Erythroblast (primary cell): Measurements from ENCODE around the gene INTU.
"Not testable (repeated sequence)": the region's sequence is repeated elsewhere in the genome, so short reads cannot be mapped to it uniquely, and the experiment has no call there.

ENCODE experiments used
- DNase-seq, 2 experiments: peaks; one replicate each; lab custom pipeline; 2025; lab: John Stamatoyannopoulos, UW
- GATA1 ChIP-seq: IDR thresholded peaks from 2 replicates; pipeline ENCODE4 v1.6.1; 2011; ENCODE audit warnings: low read depth, mild to moderate bottlenecking, control low read depth, low read length, moderate library complexity
- POLR2A ChIP-seq: IDR thresholded peaks from 2 replicates; pipeline ENCODE4 v1.6.1; 2011; ENCODE audit warnings: mild to moderate bottlenecking, low read length

Gene INTU

GRCh38 chr4:127632420-127633403 is at the start of gene INTU:
Gene INTU, plus strand, starts transcription at chr4:127632957. Its CDS starts 78 bp downstream, at chr4:127633035.
- TF ChIP-seq POLR2A = peak; percentile 54
- no peak for TF ChIP-seq GATA1

GRCh38 chr4:127586496-127586895 is 46.3 kb upstream of the INTU start:
- not testable (repeated sequence) for DNase-seq

More at GRCh38 chr4:127632420-127633403, at the start of gene INTU:
- DNase-seq = peak; percentile 87 to 89

GRCh38 chr4:127586922-127587571 is 45.7 kb upstream of the INTU start:
- peak; percentile 29 to 35 for DNase-seq
- TF ChIP-seq GATA1 = no peak
- no peak for TF ChIP-seq POLR2A

- DNase-seq = not testable (repeated sequence)
Measured at GRCh38 chr4:127589153-127589552, 43.6 kb upstream of the INTU start.

- TF ChIP-seq POLR2A = no peak
- no peak for TF ChIP-seq GATA1
- DNase-seq = no peak
Measured at GRCh38 chr4:127598656-127599055, 34.1 kb upstream of the INTU start.

DNA sequence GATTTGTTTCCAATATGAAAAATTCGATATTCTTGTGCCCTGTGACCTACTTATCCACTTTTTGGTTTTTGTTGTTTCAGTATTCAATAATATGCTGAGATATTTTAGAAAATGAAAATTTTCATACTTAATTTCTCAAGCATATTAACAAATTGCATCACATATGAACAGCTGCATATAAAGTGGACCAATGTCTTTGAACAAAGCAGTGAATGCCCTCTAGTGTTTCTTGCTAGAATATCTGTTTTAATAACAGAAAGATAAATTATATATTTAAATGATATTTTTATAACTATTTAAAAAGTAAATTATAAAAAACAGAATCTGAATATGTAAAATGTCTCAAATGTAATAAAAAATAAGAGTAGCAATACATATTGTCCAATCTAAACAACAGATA is 31.7 kb upstream of the INTU start:
- TF ChIP-seq GATA1 (no peak), POLR2A (no peak)
- DNase-seq = no peak

- TF ChIP-seq GATA1 (no peak), POLR2A (no peak)
- DNase-seq = peak; percentile 29 to 58
Measured at GRCh38 chr4:127604949-127605709, 27.6 kb upstream of the INTU start.

DNA sequence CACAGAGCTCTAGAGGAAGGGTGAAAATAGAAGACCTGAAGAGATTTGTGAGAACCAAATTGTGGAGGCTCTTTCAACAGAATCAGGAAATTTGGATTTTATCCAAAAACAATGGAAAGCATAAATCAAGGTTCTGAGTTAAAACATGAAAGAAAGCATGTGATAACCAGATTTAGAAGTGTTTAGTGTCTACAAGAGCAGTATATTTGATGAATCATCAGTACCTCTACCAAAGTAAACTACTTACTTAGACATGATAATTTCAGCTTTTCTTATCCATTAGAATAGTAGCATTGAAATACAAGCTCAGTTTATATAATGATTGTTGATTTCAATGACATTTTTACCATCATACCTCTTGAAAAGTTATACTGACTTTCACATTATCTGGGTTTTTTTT is 25.9 kb upstream of the INTU start:
- TF ChIP-seq GATA1 (no peak), POLR2A (no peak)
- no peak for DNase-seq

DNA sequence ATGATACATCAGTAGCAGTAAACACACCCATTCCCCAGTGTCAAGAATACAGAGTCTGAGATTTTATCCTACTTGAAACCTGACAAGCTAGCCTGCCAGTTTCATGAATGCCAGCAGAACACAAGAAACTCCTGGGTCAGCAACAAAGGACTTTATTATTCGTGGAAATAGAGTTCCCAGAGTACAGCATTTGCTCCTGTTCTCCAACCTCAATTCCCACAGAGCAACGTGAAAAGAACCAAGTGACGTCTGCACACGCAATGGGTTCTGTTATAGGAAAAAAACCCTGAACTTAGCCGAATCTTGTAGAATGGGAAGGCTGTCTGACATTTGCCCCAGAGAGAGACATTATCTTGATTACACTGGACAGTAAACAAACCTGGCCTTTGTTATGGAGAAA is 23.3 kb upstream of the INTU start:
- TF ChIP-seq GATA1 (no peak), POLR2A (no peak)
- DNase-seq = no peak

DNA sequence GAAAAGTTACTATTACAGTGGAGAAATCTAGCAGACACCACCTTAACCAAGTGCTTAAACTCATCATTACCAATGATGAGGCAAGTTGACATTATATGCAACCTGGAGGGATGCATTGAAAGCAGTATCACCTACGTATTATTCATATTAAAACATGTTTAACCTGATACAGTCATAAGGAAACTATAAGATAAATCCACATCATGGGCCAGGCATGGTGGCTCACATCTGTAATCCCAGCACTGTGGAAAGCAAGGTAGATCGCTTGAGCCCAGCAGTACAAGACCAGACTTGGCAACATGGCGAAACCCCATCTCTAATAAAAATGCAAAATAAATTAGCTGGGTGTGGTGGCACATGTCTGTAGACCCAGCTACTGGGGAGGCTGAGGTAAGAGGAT is 22.3 kb upstream of the INTU start:
- DNase-seq = no peak
- TF ChIP-seq POLR2A (no peak), GATA1 (no peak)

GRCh38 chr4:127616898-127617297 is 15.9 kb upstream of the INTU start:
- no peak for DNase-seq
- TF ChIP-seq GATA1 (no peak), POLR2A (no peak)

- no peak for TF ChIP-seq POLR2A
- TF ChIP-seq GATA1 = no peak
- DNase-seq = no peak
Measured at GRCh38 chr4:127618427-127618826, 14.3 kb upstream of the INTU start.

DNA sequence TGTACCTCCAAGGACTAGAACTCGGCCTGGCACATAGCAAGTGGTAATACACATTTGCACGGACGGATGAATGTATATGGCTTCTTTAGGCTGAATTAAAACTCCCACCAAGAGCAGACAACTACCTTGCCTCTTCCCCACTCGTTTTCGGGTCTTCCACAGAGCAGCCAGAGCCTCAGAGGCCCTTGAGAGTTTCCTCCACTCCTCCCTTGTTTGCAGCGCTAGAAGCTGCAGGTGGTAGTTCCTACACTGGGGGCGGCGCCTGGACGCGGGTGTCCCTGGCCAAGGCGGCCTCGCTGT is 10.2 kb upstream of the INTU start:
- no peak for TF ChIP-seq GATA1
- no peak for TF ChIP-seq POLR2A
- no peak for DNase-seq

DNA sequence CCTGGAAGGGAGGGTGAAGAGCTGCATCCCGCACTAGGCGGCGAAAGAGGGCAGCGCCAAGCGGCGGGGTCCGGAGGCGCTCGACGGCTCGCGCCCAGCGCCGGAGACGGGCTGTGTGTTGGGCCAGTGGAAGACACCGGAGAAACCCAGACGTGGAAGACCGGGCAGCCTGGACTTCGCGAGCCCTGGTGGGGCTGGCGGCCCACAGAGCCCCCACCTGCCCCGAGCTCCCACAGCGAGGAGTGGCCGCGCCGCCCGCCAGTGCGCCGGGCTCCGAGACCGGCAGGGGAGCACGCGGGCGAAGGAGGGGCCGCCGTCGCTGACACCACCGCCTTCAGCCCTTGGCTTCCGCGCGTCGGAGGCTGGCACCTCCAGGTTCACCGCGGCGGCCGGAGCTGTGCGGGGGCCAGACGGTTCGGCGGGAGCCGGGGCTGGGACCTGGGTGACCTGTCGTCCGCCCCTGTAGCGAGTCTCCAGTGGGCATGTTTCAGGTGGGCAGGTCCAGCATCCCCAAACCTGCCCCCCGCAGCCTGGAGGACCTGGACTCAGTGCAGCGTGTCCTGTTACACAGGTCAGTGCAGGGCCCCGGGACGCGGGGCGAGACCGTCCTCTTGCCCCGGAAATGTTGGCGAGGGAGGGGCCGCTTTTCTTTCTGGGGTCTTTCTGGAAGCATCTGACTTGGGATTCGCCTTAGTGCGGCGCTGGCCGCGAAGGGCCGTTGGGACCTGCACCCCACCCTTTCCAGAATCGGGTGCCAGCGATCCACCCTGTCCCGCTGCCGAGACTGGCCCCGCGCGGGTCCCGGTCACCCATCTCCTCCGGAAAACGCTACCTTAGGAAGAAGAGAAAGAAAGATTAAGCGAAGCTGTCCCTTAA is 9.6 kb upstream of the INTU start:
- TF ChIP-seq POLR2A = no peak
- no peak for TF ChIP-seq GATA1
- peak; percentile 58 to 59 for DNase-seq
